Activated CD8-positive, alpha-beta T cell treated with anti-CD3 and anti-CD28 coated beads for 36 hours (primary cell): ENCODE data around the gene CALB2. TPM values are rescaled to one million over a fixed set of nuclear protein-coding genes. Genes with fewer than 3 reads are reported as not detected.

Experiments
- ATAC-seq: fragments of 200-7000 bp; cut with Tn5 transposase; one replicate; pipeline ENCODE4 v1.10.0; 2021; ENCODE audit warnings: mild to moderate bottlenecking, moderate library complexity
- CTCF ChIA-PET: fragments of 350-600 bp; sonication (Branson Sonifier 250); formaldehyde crosslinking; loops from one replicate; lab custom pipeline; 2021; ENCODE audit warnings: antibody characterized with exemption; lab: Charles Lee
- POLR2A ChIA-PET: fragments of 350-600 bp; sonication (Branson Sonifier 250); formaldehyde crosslinking; loops from one replicate; lab custom pipeline; 2021; ENCODE audit warnings: antibody characterized with exemption; lab: Charles Lee
- DNase-seq: peaks from one replicate; pipeline ENCODE4 v3.0.0-alpha.2; 2020
- H3K27ac Mint-ChIP-seq: one replicate; pipeline ENCODE4 v1.8.0; 2021; ENCODE audit warnings: mild to moderate bottlenecking, mixed read lengths
- H3K27me3 Mint-ChIP-seq: one replicate; pipeline ENCODE4 v1.8.0; 2021; ENCODE audit warnings: mixed read lengths
- H3K36me3 Mint-ChIP-seq: one replicate; pipeline ENCODE4 v1.8.0; 2021; ENCODE audit warnings: low read depth, mixed read lengths
- H3K4me1 Mint-ChIP-seq: one replicate; pipeline ENCODE4 v1.8.0; 2021; ENCODE audit warnings: low read depth, mixed read lengths
- H3K4me3 Mint-ChIP-seq: one replicate; pipeline ENCODE4 v1.8.0; 2021; ENCODE audit warnings: mild to moderate bottlenecking, moderate library complexity, mixed read lengths
- H3K9me3 Mint-ChIP-seq: one replicate; pipeline ENCODE4 v1.8.0; 2021; ENCODE audit warnings: mixed read lengths
- intact Hi-C: fragments of 100-400 bp; cut with micrococcal nuclease; formaldehyde crosslinking; loops from one replicate; pipeline ENCODE4 v1.10.0; 2022
- total RNA-seq, 2 experiments: library from RNA; stranded (reverse); gene quantifications; one replicate each; pipeline ENCODE4 v1.2.3, GENCODE V29; 2021
- TF ChIP-seq, protein P1 (sequence below): fragments of 200-600 bp; IDR thresholded peaks from one replicate; pipeline ENCODE4 v1.8.0; 2022; ENCODE audit warnings: antibody characterized with exemption, mild to moderate bottlenecking

CALB2 gene
- total RNA-seq, 2 experiments from 2014 or later = not detected

GRCh38 chr16:71327720-71328119, 30.8 kb upstream of the CALB2 start:
- ChIA-PET POLR2A (no interaction called here), CTCF (interaction anchor here (0.7 to 3.2 kb wide), 3 partner anchors 16 to 44 kb away, joined by 3 to 12 read pairs (median 11); no protein-coding TSS in a partner anchor)
- H3K36me3 Mint-ChIP-seq = no peaks in the 10 kb centered on the region
- TF ChIP-seq, protein P1, sequence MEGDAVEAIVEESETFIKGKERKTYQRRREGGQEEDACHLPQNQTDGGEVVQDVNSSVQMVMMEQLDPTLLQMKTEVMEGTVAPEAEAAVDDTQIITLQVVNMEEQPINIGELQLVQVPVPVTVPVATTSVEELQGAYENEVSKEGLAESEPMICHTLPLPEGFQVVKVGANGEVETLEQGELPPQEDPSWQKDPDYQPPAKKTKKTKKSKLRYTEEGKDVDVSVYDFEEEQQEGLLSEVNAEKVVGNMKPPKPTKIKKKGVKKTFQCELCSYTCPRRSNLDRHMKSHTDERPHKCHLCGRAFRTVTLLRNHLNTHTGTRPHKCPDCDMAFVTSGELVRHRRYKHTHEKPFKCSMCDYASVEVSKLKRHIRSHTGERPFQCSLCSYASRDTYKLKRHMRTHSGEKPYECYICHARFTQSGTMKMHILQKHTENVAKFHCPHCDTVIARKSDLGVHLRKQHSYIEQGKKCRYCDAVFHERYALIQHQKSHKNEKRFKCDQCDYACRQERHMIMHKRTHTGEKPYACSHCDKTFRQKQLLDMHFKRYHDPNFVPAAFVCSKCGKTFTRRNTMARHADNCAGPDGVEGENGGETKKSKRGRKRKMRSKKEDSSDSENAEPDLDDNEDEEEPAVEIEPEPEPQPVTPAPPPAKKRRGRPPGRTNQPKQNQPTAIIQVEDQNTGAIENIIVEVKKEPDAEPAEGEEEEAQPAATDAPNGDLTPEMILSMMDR = no peak
- intact Hi-C loops = no loop called here
- H3K27me3 Mint-ChIP-seq = peaks cover 3% of the 10 kb centered on the region
- H3K4me1 Mint-ChIP-seq = no peaks in the 10 kb centered on the region
- H3K4me3 Mint-ChIP-seq = no peak overlapping the region
- no peaks in the 10 kb centered on the region for H3K9me3 Mint-ChIP-seq
- DNase-seq (no peak), ATAC-seq (no peak)
- H3K27ac Mint-ChIP-seq = no peak overlapping the region

- H3K4me3 Mint-ChIP-seq = no peak overlapping the region
- ChIA-PET POLR2A (no interaction called here), CTCF (interaction anchor here (0.6 to 2.0 kb wide), 3 partner anchors 16 to 44 kb away, joined by 3 to 11 read pairs (median 3); no protein-coding TSS in a partner anchor)
- H3K36me3 Mint-ChIP-seq = no peaks in the 10 kb centered on the region
- H3K4me1 Mint-ChIP-seq = no peaks in the 10 kb centered on the region
- no peak for ATAC-seq
- H3K27ac Mint-ChIP-seq = no peak overlapping the region
- peaks cover 3% of the 10 kb centered on the region for H3K27me3 Mint-ChIP-seq
- H3K9me3 Mint-ChIP-seq = no peaks in the 10 kb centered on the region
- no peak for DNase-seq
- intact Hi-C loops = no loop called here
- TF ChIP-seq, protein P1 = no peak
These were observed 30.4 kb upstream of the CALB2 start for GRCh38 chr16:71328151-71328550.

DNA sequence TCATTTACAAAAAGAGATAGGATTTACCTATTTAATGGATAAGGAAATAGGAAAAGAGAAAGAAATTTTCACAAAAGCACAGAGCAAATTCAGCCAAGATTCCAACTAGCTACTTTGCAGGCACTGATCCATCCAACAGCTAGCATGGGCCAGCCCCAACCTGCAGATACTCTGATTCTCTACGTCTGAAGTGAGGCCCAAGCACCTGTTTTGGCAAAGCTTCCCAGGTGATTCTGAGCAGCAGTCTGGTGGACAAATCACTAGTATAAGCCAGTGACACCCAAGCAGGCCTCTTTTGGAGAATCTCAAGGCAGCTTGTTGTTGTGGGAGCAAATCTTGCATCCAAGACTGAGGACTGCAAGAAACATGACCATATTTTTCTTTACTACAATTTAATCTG, 20.9 kb upstream of the CALB2 start:
- Mint-ChIP-seq H3K4me1 (no peaks in the 10 kb centered on the region), H3K9me3 (no peaks in the 10 kb centered on the region), H3K4me3 (no peak overlapping the region), H3K27ac (no peak overlapping the region), H3K27me3 (peaks cover 24% of the 10 kb centered on the region), H3K36me3 (no peaks in the 10 kb centered on the region)
- TF ChIP-seq, protein P1 = no peak
- DNase-seq (no peak), ATAC-seq (no peak)
- intact Hi-C loops = no loop called here
- ChIA-PET CTCF (no interaction called here), POLR2A (no interaction called here)

DNA sequence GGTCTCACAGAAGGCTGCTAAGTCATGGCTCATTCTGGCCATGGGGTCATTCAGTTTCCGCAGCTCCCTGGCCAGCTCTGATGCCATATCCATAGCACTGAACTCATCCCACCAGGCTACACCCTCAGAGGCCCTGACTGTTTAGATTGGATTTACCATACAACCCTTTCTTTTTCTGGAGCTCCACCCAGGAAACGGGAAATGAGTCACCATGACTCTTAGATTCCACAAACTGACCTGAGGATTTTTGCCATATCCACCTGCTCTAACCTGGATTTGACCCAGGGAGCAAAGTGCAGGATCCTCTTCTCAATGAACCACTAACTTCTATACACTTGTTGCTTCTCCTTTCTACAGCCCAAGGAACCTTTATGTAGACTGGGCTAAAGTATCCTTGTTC, 20.3 kb upstream of the CALB2 start:
- no peak for ATAC-seq
- Mint-ChIP-seq H3K27ac (no peak overlapping the region), H3K4me3 (no peak overlapping the region), H3K27me3 (peaks cover 24% of the 10 kb centered on the region), H3K36me3 (no peaks in the 10 kb centered on the region), H3K4me1 (no peaks in the 10 kb centered on the region), H3K9me3 (no peaks in the 10 kb centered on the region)
- CTCF ChIA-PET = no interaction called here
- intact Hi-C loops = no loop called here
- no peak for DNase-seq
- TF ChIP-seq, protein P1 = no peak
- POLR2A ChIA-PET = no interaction called here

- POLR2A ChIA-PET = no interaction called here
- H3K27me3 Mint-ChIP-seq = peaks cover 24% of the 10 kb centered on the region
- DNase-seq = no peak
- ATAC-seq = no peak
- CTCF ChIA-PET = no interaction called here
- no peaks in the 10 kb centered on the region for H3K9me3 Mint-ChIP-seq
- H3K4me1 Mint-ChIP-seq = no peaks in the 10 kb centered on the region
- no peak overlapping the region for H3K27ac Mint-ChIP-seq
- H3K4me3 Mint-ChIP-seq = no peak overlapping the region
- intact Hi-C loops = no loop called here
- no peaks in the 10 kb centered on the region for H3K36me3 Mint-ChIP-seq
- TF ChIP-seq, protein P1 = no peak
These were observed 19.9 kb upstream of the CALB2 start for GRCh38 chr16:71338632-71339031.
